Hepatocyte (in vitro differentiated cells): Measurements from ENCODE around the gene MSL3B.

Source experiments
- CTCF ChIP-seq: fragments of 200-600 bp; sonication (generic); IDR thresholded peaks from 2 replicates; pipeline ENCODE4 v1.5.1; 2016; ENCODE audit warnings: antibody characterized with exemption, mild to moderate bottlenecking; ENCODE audit not compliant: poor library complexity
- EZH2 ChIP-seq: fragments of 200-600 bp; sonication (generic); IDR thresholded peaks from 2 replicates; pipeline ENCODE4 v1.6.1; 2016; ENCODE audit warnings: antibody characterized with exemption, mild to moderate bottlenecking, borderline replicate concordance
- EZH2phosphoT487 ChIP-seq: fragments of 200-600 bp; sonication (generic); IDR thresholded peaks from one replicate; pipeline ENCODE4 v1.6.1; 2018; ENCODE audit warnings: antibody characterized with exemption, mild to moderate bottlenecking, low read depth, moderate library complexity; ENCODE audit not compliant: unreplicated experiment, severe bottlenecking

GRCh38 chr2:233821196-233821595 is 47.0 kb downstream of the MSL3B start:
- TF ChIP-seq CTCF (no peak), EZH2 (no peak), EZH2phosphoT487 (no peak)
